Measurements from ENCODE around the gene CLSTN2. TPM values are rescaled to one million over a fixed set of nuclear protein-coding genes. Genes with fewer than 3 reads are reported as not detected.

Gene CLSTN2
- total RNA-seq, 1 experiment from 2014 or later, result not detected

- H3K36me3 ChIP-seq (ENCODE audit: low read depth), result no peaks in the 10 kb centered on the region
- CTCF ChIA-PET, result no interaction called here
- no peak overlapping the region for H3K4me3 ChIP-seq
- intact Hi-C loops (cut with micrococcal nuclease; ENCODE audit: unreplicated experiment), result no loop called here
- no peaks in the 10 kb centered on the region for H4K20me1 ChIP-seq (ENCODE audit: insufficient read depth)
- BruUV-seq (replicated peaks), result no TSS peak
- H3F3A ChIP-seq (ENCODE audit: insufficient read depth, low read depth), result no peaks in the 10 kb centered on the region
- no peak overlapping the region for H2AFZ ChIP-seq
- no peak overlapping the region for H3K27ac ChIP-seq
- TF ChIP-seq, protein P1, sequence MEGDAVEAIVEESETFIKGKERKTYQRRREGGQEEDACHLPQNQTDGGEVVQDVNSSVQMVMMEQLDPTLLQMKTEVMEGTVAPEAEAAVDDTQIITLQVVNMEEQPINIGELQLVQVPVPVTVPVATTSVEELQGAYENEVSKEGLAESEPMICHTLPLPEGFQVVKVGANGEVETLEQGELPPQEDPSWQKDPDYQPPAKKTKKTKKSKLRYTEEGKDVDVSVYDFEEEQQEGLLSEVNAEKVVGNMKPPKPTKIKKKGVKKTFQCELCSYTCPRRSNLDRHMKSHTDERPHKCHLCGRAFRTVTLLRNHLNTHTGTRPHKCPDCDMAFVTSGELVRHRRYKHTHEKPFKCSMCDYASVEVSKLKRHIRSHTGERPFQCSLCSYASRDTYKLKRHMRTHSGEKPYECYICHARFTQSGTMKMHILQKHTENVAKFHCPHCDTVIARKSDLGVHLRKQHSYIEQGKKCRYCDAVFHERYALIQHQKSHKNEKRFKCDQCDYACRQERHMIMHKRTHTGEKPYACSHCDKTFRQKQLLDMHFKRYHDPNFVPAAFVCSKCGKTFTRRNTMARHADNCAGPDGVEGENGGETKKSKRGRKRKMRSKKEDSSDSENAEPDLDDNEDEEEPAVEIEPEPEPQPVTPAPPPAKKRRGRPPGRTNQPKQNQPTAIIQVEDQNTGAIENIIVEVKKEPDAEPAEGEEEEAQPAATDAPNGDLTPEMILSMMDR (conservative IDR thresholded peaks at IDR 0.05), result no peak
- TF ChIP-seq EZH2 (IDR thresholded peaks at IDR 0.05; ENCODE audit: low read depth), result no peak
- no peaks in the 10 kb centered on the region for H3K9me2 ChIP-seq (ENCODE audit: insufficient read depth)
- H3K4me1 ChIP-seq (replicated peaks; ENCODE audit: insufficient read depth), result no peaks in the 10 kb centered on the region
- no peaks in the 10 kb centered on the region for H3K79me2 ChIP-seq (ENCODE audit: low read depth)
- no peak overlapping the region for H3K4me2 ChIP-seq
- POLR2A ChIA-PET (ENCODE audit: unreplicated experiment), result no interaction called here
- DNase-seq, result no peak
- H3K9me3 ChIP-seq (ENCODE audit: insufficient read depth, low read depth), result no peaks in the 10 kb centered on the region
- no peaks in the 10 kb centered on the region for H3K27me3 ChIP-seq (ENCODE audit: insufficient read depth, low read depth)
Measured at GRCh38 chr3:140100479-140100878, 165.5 kb downstream of the CLSTN2 start.

- intact Hi-C loops (cut with micrococcal nuclease; ENCODE audit: unreplicated experiment), result no loop called here
- Histone ChIP-seq H3K36me3 (ENCODE audit: low read depth) (no peaks in the 10 kb centered on the region), H2AFZ (no peak overlapping the region), H3K4me1 (replicated peaks; ENCODE audit: insufficient read depth) (no peaks in the 10 kb centered on the region), H3K4me2 (no peak overlapping the region), H3K27ac (no peak overlapping the region), H3F3A (ENCODE audit: insufficient read depth, low read depth) (no peaks in the 10 kb centered on the region), H3K4me3 (no peak overlapping the region), H3K9me3 (ENCODE audit: insufficient read depth, low read depth) (no peaks in the 10 kb centered on the region), H3K9me2 (ENCODE audit: insufficient read depth) (no peaks in the 10 kb centered on the region), H4K20me1 (ENCODE audit: insufficient read depth) (no peaks in the 10 kb centered on the region), H3K27me3 (ENCODE audit: insufficient read depth, low read depth) (no peaks in the 10 kb centered on the region), H3K79me2 (ENCODE audit: low read depth) (no peaks in the 10 kb centered on the region)
- ChIA-PET CTCF (no interaction called here), POLR2A (ENCODE audit: unreplicated experiment) (no interaction called here)
- TF ChIP-seq, protein P1 (conservative IDR thresholded peaks at IDR 0.05), result no peak
- TF ChIP-seq EZH2 (IDR thresholded peaks at IDR 0.05; ENCODE audit: low read depth), result no peak
- no peak for DNase-seq
- no TSS peak for BruUV-seq (replicated peaks)
Measured at GRCh38 chr3:140103166-140103565, 168.2 kb downstream of the CLSTN2 start.

- H3F3A ChIP-seq (ENCODE audit: insufficient read depth, low read depth), result no peaks in the 10 kb centered on the region
- H3K79me2 ChIP-seq (ENCODE audit: low read depth), result no peaks in the 10 kb centered on the region
- H3K4me3 ChIP-seq, result no peak overlapping the region
- no peaks in the 10 kb centered on the region for H3K36me3 ChIP-seq (ENCODE audit: low read depth)
- H3K4me1 ChIP-seq (replicated peaks; ENCODE audit: insufficient read depth), result no peaks in the 10 kb centered on the region
- TF ChIP-seq, protein P1 (conservative IDR thresholded peaks at IDR 0.05), result no peak
- no peak for TF ChIP-seq EZH2 (IDR thresholded peaks at IDR 0.05; ENCODE audit: low read depth)
- ChIA-PET POLR2A (ENCODE audit: unreplicated experiment) (no interaction called here), CTCF (no interaction called here)
- DNase-seq, result no peak
- H3K27me3 ChIP-seq (ENCODE audit: insufficient read depth, low read depth), result no peaks in the 10 kb centered on the region
- intact Hi-C loops (cut with micrococcal nuclease; ENCODE audit: unreplicated experiment), result no loop called here
- no peaks in the 10 kb centered on the region for H3K9me2 ChIP-seq (ENCODE audit: insufficient read depth)
- no peaks in the 10 kb centered on the region for H3K9me3 ChIP-seq (ENCODE audit: insufficient read depth, low read depth)
- no TSS peak for BruUV-seq (replicated peaks)
- no peak overlapping the region for H3K4me2 ChIP-seq
- no peaks in the 10 kb centered on the region for H4K20me1 ChIP-seq (ENCODE audit: insufficient read depth)
- H3K27ac ChIP-seq, result no peak overlapping the region
- H2AFZ ChIP-seq, result no peak overlapping the region
Measured at GRCh38 chr3:140103986-140104645, 169.1 kb downstream of the CLSTN2 start.

Data from PC-9 (cell line).